SK-N-SH (cell line): ENCODE data around the gene TTC6. TPM values are rescaled to one million over a fixed set of nuclear protein-coding genes. Genes with fewer than 3 reads are reported as not detected.

Source experiments
- CTCF ChIA-PET: fragments of 300-600, 350-600 bp; formaldehyde crosslinking; extraction: SDS; loops from one replicate; lab custom pipeline; 2021; lab: Yijun Ruan, JAX
- POLR2A ChIA-PET: fragments of 350-600 bp; sonication (Branson Sonifier 250); formaldehyde crosslinking; extraction: SDS; loops from one replicate; lab custom pipeline; 2020; ENCODE audit warnings: antibody characterized with exemption, inconsistent platforms; lab: Yijun Ruan, JAX
- DNase-seq: peaks from one replicate; pipeline ENCODE4 v3.0.0; 2012
- H2AFZ ChIP-seq: fragments of 200-600 bp; sonication (generic); 2 replicates; pipeline ENCODE4 v1.8.1; 2016; ENCODE audit warnings: antibody characterized with exemption, mild to moderate bottlenecking, low read depth
- H3F3A ChIP-seq: fragments of 200-600 bp; sonication (generic); replicated peaks from 2 replicates; pipeline ENCODE3; 2016; ENCODE audit warnings: antibody characterized with exemption, mild to moderate bottlenecking; ENCODE audit not compliant: insufficient read depth
- H3K27ac ChIP-seq, 2 experiments: fragments of 200-500 bp in 1 of 2; fragments of 200-600 bp in 1 of 2; sonication (Bioruptor generic) in 1 of 2; sonication (generic), shearing (Covaris generic) in 1 of 2; 2 replicates each; pipeline versions ENCODE4 v1.5.1 to v1.6.1; 2014 to 2016; ENCODE audit warnings: low read depth in 2 of 2, inconsistent platforms in 1 of 2, low read length in 1 of 2, mild to moderate bottlenecking in 1 of 2, mixed read lengths in 1 of 2
- H3K27me3 ChIP-seq: fragments of 200-600 bp; sonication (generic), shearing (Covaris generic); 2 replicates; pipeline ENCODE4 v1.6.1; 2016; ENCODE audit warnings: mixed run types; ENCODE audit not compliant: insufficient read depth
- H3K36me3 ChIP-seq, 2 experiments: fragments of 200-500 bp in 1 of 2; fragments of 200-600 bp in 1 of 2; sonication (Bioruptor generic) in 1 of 2; sonication (generic) in 1 of 2; replicated peaks in 1 of 2; 2 replicates each; pipeline versions ENCODE3 to v1.5.1; 2014 to 2016; ENCODE audit warnings: low read length in 1 of 2, mild to moderate bottlenecking in 1 of 2; ENCODE audit not compliant: insufficient read depth in 2 of 2, control insufficient read depth in 1 of 2
- H3K4me1 ChIP-seq, 2 experiments: fragments of 200-500 bp in 1 of 2; fragments of 200-600 bp in 1 of 2; sonication (Bioruptor generic) in 1 of 2; sonication (generic), shearing (Covaris generic) in 1 of 2; 2 replicates each; pipeline versions ENCODE4 v1.5.1 to v1.6.1; 2014 to 2016; ENCODE audit warnings: low read depth in 1 of 2, low read length in 1 of 2, mixed run types in 1 of 2; ENCODE audit not compliant: insufficient read depth in 2 of 2, control insufficient read depth in 1 of 2
- H3K4me2 ChIP-seq: fragments of 200-600 bp; sonication (generic), shearing (Covaris generic); 2 replicates; pipeline ENCODE4 v1.6.1; 2017; ENCODE audit warnings: mixed run types
- H3K4me3 ChIP-seq, 2 experiments: fragments of 200-500 bp in 1 of 2; fragments of 200-600 bp in 1 of 2; sonication (Bioruptor generic) in 1 of 2; sonication (generic), shearing (Covaris generic) in 1 of 2; 2 replicates each; pipeline versions ENCODE4 v1.5.1 to v1.8.1; 2014 to 2016; ENCODE audit warnings: low read depth in 2 of 2, inconsistent platforms in 1 of 2, low read length in 1 of 2, mild to moderate bottlenecking in 1 of 2, mixed read lengths in 1 of 2, moderate library complexity in 1 of 2
- H3K79me2 ChIP-seq: fragments of 200-600 bp; sonication (generic); 2 replicates; pipeline ENCODE4 v1.8.1; 2017; ENCODE audit warnings: mild to moderate bottlenecking; ENCODE audit not compliant: insufficient read depth
- H3K9ac ChIP-seq: fragments of 200-600 bp; sonication (generic); 2 replicates; pipeline ENCODE4 v1.6.1; 2017; ENCODE audit warnings: mixed run types
- H3K9me2 ChIP-seq: fragments of 200-600 bp; sonication (generic); 2 replicates; pipeline ENCODE4 v1.6.1; 2017; ENCODE audit warnings: mixed run types
- H3K9me3 ChIP-seq: fragments of 200-600 bp; sonication (generic); 2 replicates; pipeline ENCODE4 v1.6.1; 2017; ENCODE audit warnings: mixed run types, mild to moderate bottlenecking, moderate library complexity
- H4K20me1 ChIP-seq: fragments of 200-600 bp; sonication (generic); 2 replicates; pipeline ENCODE4 v1.6.1; 2017; ENCODE audit warnings: mild to moderate bottlenecking, mixed run types; ENCODE audit not compliant: insufficient read depth
- IRF3 ChIP-seq: fragments of 150-350 bp; IDR thresholded peaks from 2 replicates; pipeline ENCODE4 v1.6.1; 2016; ENCODE audit warnings: mild to moderate bottlenecking, low read depth, low read length
- MXI1 ChIP-seq: IDR thresholded peaks from 2 replicates; pipeline ENCODE4 v1.6.1; 2012; ENCODE audit warnings: mild to moderate bottlenecking, low read depth, low read length, improper control_type of control experiment
- PBX3 ChIP-seq: IDR thresholded peaks from 2 replicates; pipeline ENCODE4; 2012
- REST ChIP-seq: IDR thresholded peaks from 2 replicates; pipeline ENCODE4 v1.6.1; 2012; ENCODE audit warnings: mild to moderate bottlenecking, low read depth, low read length, moderate library complexity
- SIN3A ChIP-seq: IDR thresholded peaks from 2 replicates; pipeline ENCODE4 v1.6.1; 2012; ENCODE audit warnings: low read depth, mild to moderate bottlenecking, low read length, moderate library complexity, borderline replicate concordance
- USF1 ChIP-seq: IDR thresholded peaks from 2 replicates; pipeline ENCODE4 v1.4.0; 2012; ENCODE audit warnings: low read depth, borderline replicate concordance
- USF2 ChIP-seq: fragments of 150-350 bp; IDR thresholded peaks from 2 replicates; pipeline ENCODE4 v1.6.1; 2017; ENCODE audit warnings: antibody characterized with exemption, low read length, low read depth, borderline replicate concordance
- ZBTB33 ChIP-seq: IDR thresholded peaks from 2 replicates; pipeline ENCODE4 v1.4.0; 2012; ENCODE audit warnings: low read depth, borderline replicate concordance
- WGBS: methylation state at CpG from one replicate; pipeline ENCODE4 v1.1.6; 2017; ENCODE audit warnings: low lambda C conversion rate; 5-methylcytosine and 5-hydroxymethylcytosine counted together
- polyA plus RNA-seq, 3 experiments: library from polyadenylated mRNA; depleted of rRNA; stranded (reverse); fragments of >200 nt; gene quantifications; 2 replicates each; pipeline ENCODE4 v1.2.3, GENCODE V29; 2012

The TTC6 gene
- polyA plus RNA-seq, 1 of the 3 experiments (the other 2 are of a cell fraction) = not detected

- TF ChIP-seq PBX3 = no peak
- TF ChIP-seq SIN3A = no peak
- no peak for TF ChIP-seq MXI1
- TF ChIP-seq, all 33 proteins: peak for 0
Measured at GRCh38 chr14:37591941-37592481, 3.4 kb upstream of the TTC6 start (continued).

- Histone ChIP-seq H3K9ac (no peak overlapping the region), H3K4me3 (no peak overlapping the region), H3F3A (no peaks in the 10 kb centered on the region), H3K27ac (no peak overlapping the region), H3K4me1 (no peaks in the 10 kb centered on the region), H3K4me2 (no peak overlapping the region), H2AFZ (no peak overlapping the region), H3K9me2 (no peaks in the 10 kb centered on the region), H3K79me2 (no peaks in the 10 kb centered on the region), H3K36me3 (no peaks in the 10 kb centered on the region), H3K9me3 (no peaks in the 10 kb centered on the region)
- POLR2A ChIA-PET = no interaction called here
- 15% methylated on average over 5 of the region's 42 CpGs for WGBS
- DNase-seq = no peak
- TF ChIP-seq USF1 = no peak
- TF ChIP-seq IRF3 = no peak
- TF ChIP-seq REST = no peak
- no peak for TF ChIP-seq MXI1
- no peak for TF ChIP-seq ZBTB33
- no peak for TF ChIP-seq USF2
- TF ChIP-seq, all 33 proteins: peak for 0
- peaks cover 33% of the 10 kb centered on the region for H3K27me3 ChIP-seq
- H4K20me1 ChIP-seq = no peaks in the 10 kb centered on the region
- CTCF ChIA-PET = interaction anchor here (1.1 kb wide), 1 partner anchor 12 kb away, joined by 6 read pairs; no protein-coding TSS in a partner anchor
Measured at GRCh38 chr14:37592482-37593408, 2.7 kb upstream of the TTC6 start.
